ENCODE measurements around the gene BCAP31. TPM values are rescaled to one million over a fixed set of nuclear protein-coding genes. Genes with fewer than 3 reads are reported as not detected.

Gene BCAP31
- total RNA-seq, 1 experiment from 2014 or later: 150 TPM

GRCh38 chrX:153689654-153690465 is 34.3 kb downstream of the BCAP31 start (continued):
- no peak for TF ChIP-seq FOXP1 (CRISPR knock-in tag; IDR thresholded peaks at IDR 0.05; ENCODE audit: borderline replicate concordance)
- no peak for TF ChIP-seq NFE2L1 (CRISPR knock-in tag; IDR thresholded peaks at IDR 0.05)
- TF ChIP-seq PRDM15 (CRISPR knock-in tag; IDR thresholded peaks at IDR 0.05): no peak
- no peak for TF ChIP-seq E2F5 (CRISPR knock-in tag; IDR thresholded peaks at IDR 0.05)
- no peak for TF ChIP-seq MAX (CRISPR knock-in tag; IDR thresholded peaks at IDR 0.05)

GRCh38 chrX:153688911-153689590 is 35.1 kb downstream of the BCAP31 start:
- TF ChIP-seq TEAD1 (CRISPR knock-in tag; IDR thresholded peaks at IDR 0.05): no peak
- TF ChIP-seq USF2 (CRISPR knock-in tag; IDR thresholded peaks at IDR 0.05): peak; percentile 35; the same call in 1 of the 2 replicates
- ChIA-PET CTCF (interaction anchor here (0.6 to 0.8 kb wide), 2 partner anchors 20 to 39 kb away, joined by 3 read pairs; no protein-coding TSS in a partner anchor), POLR2A (no interaction called here)
- DNase-seq (ENCODE audit: low spot score): no peak
- Mint-ChIP-seq H3K27me3 (ENCODE audit: low read depth) (no peaks in the 10 kb centered on the region), H3K36me3 (0 out of 2 replicates have a peak, but pooled peaks cover under 1% of the 10 kb centered on the region), H3K27ac (no peak overlapping the region), H3K9me3 (no peaks in the 10 kb centered on the region), H3K4me1 (peaks cover 12% of the 10 kb centered on the region), H3K4me3 (peak overlapping the region; percentile 60)
- no peak for ATAC-seq

- peaks cover 4% of the 10 kb centered on the region for H3K36me3 Mint-ChIP-seq
- peaks cover 4% of the 10 kb centered on the region for H3K9me3 Mint-ChIP-seq
- ChIA-PET POLR2A (no interaction called here), CTCF (no interaction called here)
- ATAC-seq: no peak
- no peaks in the 10 kb centered on the region; the same call in 1 of the 2 replicates for H3K27me3 Mint-ChIP-seq (ENCODE audit: low read depth)
- no peak for DNase-seq (ENCODE audit: low spot score)
- H3K4me1 Mint-ChIP-seq: peaks cover 15% of the 10 kb centered on the region
- no peak overlapping the region for H3K4me3 Mint-ChIP-seq
- no peak overlapping the region for H3K27ac Mint-ChIP-seq
- no peak for TF ChIP-seq CBFB (CRISPR knock-in tag; IDR thresholded peaks at IDR 0.05; ENCODE audit: low read depth)
- TF ChIP-seq ZNF317 (CRISPR knock-in tag; IDR thresholded peaks at IDR 0.05; ENCODE audit: borderline replicate concordance, low read depth): no peak
- TF ChIP-seq IRF1 (CRISPR knock-in tag; IDR thresholded peaks at IDR 0.05): no peak
- TF ChIP-seq OVOL2 (CRISPR knock-in tag; IDR thresholded peaks at IDR 0.05; ENCODE audit: borderline replicate concordance): no peak
- TF ChIP-seq ERG (CRISPR knock-in tag; IDR thresholded peaks at IDR 0.05): no peak
- no peak for TF ChIP-seq FOXJ3 (CRISPR knock-in tag; IDR thresholded peaks at IDR 0.05; ENCODE audit: borderline replicate concordance)
- TF ChIP-seq ZNF532 (CRISPR knock-in tag; IDR thresholded peaks at IDR 0.05; ENCODE audit: borderline replicate concordance): no peak
- TF ChIP-seq ZNF396 (CRISPR knock-in tag; IDR thresholded peaks at IDR 0.05; ENCODE audit: borderline replicate concordance): no peak
- no peak for TF ChIP-seq NR1H2 (CRISPR knock-in tag; IDR thresholded peaks at IDR 0.05)
- TF ChIP-seq CDX4 (CRISPR knock-in tag; IDR thresholded peaks at IDR 0.05; ENCODE audit: borderline replicate concordance): no peak
- no peak for TF ChIP-seq NR2C2 (CRISPR knock-in tag; IDR thresholded peaks at IDR 0.05)
Measured at GRCh38 chrX:153688506-153688905, 35.7 kb downstream of the BCAP31 start.

Data from WTC11 (cell line).